Activated effector memory CD4-positive, alpha-beta T cell treated with Interleukin-2 at 50 U/mL for 16 hours (primary cell): ENCODE data around the gene UGT1A10.

Experiments used
- DNase-seq: peaks from one replicate; pipeline ENCODE4 v3.0.0-alpha.2; 2020

UGT1A10 gene

DNA sequence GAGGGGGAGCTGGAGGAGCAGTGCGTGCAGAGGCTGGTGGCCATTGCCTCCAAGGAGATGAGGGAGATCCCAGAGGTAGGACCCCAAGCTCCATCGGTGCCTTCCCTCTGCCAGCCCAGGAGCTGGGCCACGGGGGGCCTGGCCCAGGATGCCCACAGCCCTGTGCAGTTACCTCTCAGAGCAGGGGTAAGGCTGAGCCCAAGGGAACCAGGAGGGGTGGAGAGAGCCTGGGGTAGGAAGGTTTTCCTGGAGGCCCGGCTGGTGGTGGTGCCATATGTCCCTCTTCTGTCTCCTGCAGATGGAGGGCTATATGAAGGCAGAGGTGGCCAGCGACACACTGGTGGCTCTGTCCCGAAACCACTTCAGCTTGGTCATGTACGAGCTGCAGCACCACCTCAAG lies 153.3 kb downstream of the UGT1A10 start:
- DNase-seq: no peak

DNA sequence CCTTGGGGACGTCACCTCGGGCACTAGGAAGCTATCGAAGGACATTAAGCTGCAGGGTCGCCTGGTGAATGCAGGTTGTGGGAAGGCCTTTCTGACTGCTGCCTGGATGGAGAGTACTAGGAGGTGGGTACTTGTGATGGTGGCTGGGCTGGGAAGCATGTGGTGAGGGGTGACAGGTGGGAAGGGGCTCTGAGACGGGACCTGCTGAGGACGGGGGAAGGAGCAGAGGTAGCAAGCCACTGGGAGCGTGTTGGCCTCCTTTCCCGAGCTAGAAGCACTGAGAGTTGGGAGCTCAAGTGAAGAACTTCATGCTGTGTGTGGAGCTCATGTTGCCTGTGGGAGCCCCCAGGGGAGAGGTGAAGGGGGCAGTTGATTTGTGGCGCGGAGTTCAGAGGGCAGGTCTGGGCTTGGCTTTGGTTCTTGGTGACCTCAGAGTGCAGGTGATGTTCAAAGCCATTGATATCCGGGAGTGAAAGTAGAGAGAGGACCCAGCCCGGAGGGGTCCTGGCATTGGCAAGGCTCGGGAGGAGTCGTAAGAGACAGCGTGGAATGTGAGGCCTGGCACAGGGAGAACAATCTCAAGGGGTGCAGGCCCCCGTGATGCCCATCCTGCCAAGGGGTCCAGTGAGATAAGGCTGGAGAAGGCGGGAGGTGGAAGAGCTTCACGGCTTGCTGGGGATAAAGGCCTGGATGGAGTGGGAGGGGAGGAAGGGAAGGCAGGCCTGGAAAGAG lies 155.1 kb downstream of the UGT1A10 start:
- DNase-seq: no peak

DNA sequence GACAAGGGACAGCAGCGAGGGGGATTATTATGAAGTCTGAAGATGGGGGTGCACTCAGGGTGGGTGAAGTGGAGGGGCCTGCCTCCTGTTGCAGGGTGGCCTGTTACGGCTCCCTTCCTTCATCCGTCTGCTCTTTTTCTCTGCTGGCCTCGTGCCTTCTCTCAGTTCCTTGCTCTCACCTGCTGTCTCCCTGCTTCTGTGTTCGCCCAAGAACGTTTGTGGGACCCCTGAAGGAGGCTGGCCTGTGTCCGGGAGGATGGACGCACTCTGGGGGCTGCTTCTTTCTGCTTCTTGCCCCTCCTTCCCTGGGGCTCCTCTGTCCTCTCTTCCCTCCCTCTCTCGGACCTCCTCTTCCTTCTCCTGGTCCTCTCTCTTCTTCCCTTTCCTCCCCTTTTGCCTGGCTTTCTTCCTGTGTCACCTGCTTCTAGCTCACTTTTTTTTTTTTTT lies 155.7 kb downstream of the UGT1A10 start:
- no peak for DNase-seq

DNA sequence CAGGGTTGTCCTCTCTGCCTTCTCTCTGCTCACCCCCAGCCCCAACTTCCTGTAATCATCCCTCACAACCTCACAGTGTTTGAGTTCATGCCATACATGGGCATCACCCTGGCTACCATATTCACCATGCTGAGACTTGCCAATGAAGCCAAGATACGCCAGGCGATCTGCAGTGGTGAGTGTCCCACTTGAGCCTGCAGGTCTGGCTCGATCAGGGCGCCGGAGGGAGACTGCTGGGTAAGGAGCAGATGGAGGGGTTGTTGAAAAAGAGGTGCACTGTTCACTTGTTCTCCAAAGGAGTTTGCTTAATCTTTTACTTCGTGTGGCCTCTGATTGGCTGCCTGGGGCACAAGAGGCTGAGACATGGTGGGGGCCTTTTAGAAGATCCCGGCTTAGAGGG lies 156.5 kb downstream of the UGT1A10 start:
- DNase-seq: no peak

DNA sequence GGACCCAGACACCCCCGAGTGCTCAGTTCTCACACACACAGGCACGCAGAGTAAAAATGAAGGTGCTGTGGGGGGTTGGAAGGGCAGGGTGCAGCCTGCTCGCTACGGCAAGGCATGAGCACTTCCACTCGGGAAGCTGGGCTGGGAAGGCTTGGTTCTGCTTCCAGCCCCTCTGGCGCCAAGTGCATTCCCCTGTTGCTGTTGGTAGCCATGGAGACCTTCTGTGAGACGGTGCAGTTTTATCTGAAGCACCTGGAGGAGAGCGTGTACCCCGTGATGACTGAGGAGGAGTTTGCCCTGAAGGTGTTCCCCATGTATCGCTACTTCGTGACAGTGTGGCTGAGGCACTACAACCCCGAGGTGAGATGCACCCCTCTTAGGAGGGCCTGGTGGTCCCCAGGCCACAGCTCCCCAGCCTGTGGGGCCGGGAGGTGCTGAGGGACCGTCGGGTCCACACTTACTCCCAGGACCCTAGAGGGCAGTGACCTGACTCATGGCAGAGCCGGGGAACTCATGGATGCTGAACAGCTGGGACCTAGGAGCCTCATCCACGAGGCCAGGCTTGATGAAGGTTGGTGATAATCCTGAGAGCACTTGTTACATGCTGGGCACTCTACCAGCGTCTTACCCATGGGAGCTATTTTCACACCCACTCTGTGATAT lies 157.3 kb downstream of the UGT1A10 start:
- DNase-seq: no peak

DNA sequence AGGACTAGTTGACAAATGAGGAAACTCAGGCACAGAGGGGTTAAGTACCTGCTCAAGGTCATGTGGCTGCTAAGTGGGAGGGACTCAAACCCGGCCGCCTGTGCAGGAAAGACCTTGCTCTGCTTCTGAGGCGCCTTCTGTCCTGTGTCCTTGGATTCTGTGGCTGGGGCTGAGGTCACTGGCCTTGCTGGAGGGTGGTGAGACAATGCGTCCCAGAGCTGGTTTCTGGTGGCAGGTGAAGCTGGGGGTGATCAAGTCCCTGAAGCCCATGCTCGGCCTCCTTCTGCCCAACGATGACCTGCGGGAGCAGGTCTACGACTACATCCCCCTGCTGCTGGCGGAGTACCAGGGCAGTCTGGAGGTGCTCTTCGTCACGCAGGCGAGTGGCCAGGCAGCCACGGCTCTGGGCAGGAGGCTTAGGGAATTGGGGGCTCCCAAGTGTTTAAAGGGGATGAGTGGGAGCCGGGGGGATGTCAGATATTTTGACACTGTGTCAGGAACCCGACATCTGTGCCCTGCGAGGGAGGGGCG lies 157.9 kb downstream of the UGT1A10 start:
- DNase-seq: no peak

DNA sequence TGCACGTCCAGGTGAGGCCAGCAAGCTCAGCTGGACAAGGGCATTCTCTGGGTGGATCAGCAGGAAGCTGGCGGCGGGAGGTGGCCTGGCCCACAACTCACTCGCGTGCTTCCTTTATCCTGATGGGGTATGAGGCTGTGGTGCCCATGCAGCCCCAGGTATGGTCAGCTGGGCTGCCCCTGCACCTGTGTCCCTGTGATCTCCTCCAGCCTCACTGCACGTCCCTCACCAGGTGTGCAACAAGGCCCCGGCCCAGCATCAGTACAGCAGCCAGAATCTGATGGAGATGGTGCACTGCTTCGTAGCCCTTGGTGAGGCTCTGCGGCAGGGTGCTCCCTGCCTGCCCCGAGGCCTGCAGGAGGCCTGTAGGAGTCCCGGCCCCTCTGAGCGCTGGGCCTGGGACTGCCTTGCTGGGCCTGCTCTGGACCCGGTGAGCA lies 159.5 kb downstream of the UGT1A10 start:
- no peak for DNase-seq

DNA sequence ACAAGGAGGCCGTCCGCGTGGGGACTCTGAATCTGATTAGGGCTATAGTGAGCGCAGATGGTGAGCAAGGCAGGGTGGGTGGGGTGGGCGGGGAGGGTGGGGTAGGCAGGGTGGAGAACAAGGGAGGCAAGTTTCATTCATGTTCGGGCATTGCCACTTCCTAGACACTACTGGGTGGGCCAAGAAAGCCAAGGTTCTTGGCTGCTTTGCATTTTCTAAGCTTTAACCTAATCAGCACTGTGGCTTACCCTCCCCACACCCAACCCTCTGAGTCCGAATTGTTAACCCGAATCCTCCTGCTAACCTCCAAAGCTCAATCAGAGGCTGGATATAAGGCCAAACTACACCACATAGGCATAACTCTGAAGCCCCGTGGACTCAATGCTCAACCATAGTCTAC lies 160.0 kb downstream of the UGT1A10 start:
- no peak for DNase-seq

DNA sequence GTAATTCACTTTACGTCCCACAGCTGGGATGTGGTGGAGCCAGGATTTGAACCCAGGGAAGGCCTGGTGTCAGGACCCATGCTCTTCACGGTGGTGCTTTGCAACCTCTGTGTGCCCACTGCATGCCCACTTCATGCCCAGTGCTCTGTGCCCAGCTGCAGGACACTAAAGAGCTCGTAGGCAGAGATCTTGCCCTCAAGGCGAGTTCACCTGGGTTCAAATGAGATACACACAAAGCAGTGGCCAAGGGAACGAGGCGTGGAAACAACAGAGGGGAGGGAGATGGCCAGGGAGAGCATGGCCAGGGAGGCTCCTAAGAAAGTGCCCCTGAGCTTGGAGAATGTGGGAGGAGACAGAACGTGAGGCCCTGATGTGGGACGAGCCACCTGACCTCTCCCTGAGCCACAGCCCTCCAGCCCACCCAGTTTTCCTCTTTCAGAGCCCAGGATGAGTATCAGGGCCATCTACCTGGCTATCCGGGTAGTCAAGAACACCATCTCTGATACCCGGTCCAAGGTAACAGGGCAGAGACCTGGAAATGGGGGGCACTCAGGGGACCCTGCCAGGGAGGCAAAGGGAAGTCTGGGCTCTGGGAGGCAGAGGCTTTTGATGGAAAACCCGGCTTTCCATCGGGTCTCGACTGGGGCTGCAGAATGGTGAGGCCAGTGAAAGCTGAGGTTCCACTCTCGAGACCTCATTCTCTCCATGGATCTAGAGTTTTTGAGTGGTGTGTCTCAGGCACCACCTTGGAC lies 162.3 kb downstream of the UGT1A10 start:
- no peak for DNase-seq

DNA sequence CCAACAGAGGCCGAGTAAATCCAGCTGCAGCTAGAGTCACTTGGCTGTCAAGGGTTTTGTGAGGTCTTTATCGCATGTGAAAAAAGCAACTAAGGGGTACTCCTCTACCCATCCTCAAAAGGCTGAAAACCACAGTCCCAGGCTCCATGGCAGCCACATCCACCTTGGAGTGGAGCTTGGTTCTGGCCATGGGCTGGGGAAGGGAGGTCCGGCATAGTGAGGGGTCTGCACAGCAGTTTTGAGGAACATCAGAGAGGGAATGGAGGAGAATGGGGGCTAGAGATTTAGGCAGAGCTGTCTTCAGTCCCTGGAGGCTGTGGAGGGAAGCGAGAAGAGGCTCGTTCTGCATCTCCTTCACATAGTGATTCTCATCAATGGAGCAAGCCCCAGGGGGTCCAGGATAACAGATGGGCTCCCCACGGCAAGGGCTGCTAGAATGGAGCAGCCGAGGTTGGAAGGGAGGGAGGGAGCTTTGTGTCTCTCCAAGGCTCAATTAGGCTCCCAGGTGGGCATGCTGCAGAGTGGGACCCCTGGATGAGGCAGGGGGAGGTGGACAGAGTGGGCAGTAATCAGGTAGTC lies 162.9 kb downstream of the UGT1A10 start:
- DNase-seq: no peak

DNA sequence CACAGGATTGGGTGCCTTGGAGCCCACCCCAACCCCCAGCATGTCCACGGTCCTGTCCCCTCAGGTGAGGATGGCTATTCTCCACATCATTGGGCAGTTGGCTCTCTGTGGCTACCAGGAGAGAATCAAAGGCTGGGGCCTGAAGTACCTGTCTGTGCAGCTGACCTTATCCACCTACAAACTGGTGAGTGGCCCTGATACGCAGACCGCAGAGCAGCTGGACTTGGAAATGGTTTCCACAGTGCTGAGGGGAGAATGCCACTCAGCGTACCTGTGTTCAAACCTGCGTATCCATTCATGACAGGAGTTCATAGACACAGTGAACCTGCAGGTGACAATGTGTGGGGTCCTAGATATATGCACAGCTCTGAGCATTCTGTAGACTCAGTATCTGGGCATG lies 163.5 kb downstream of the UGT1A10 start:
- DNase-seq: no peak

DNA sequence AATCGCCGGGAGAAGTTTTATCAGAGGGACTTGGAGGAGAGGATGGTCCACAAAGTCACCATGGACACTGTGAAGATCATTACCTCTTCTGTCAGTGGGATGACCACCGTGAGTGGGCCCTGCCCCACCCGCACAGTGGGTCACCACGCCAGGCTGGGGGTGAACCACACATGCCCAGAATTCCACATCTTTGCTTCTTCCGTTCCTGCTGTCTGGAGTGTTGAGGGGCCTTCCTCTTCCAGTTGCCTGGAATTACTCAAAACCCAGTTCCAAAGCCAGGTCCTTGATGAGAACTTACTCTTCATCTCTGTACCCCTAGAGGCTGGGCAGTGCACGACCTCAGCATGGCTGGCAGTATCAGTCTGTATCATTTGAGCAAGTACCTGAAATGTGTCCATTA lies 164.0 kb downstream of the UGT1A10 start:
- DNase-seq: no peak

DNA sequence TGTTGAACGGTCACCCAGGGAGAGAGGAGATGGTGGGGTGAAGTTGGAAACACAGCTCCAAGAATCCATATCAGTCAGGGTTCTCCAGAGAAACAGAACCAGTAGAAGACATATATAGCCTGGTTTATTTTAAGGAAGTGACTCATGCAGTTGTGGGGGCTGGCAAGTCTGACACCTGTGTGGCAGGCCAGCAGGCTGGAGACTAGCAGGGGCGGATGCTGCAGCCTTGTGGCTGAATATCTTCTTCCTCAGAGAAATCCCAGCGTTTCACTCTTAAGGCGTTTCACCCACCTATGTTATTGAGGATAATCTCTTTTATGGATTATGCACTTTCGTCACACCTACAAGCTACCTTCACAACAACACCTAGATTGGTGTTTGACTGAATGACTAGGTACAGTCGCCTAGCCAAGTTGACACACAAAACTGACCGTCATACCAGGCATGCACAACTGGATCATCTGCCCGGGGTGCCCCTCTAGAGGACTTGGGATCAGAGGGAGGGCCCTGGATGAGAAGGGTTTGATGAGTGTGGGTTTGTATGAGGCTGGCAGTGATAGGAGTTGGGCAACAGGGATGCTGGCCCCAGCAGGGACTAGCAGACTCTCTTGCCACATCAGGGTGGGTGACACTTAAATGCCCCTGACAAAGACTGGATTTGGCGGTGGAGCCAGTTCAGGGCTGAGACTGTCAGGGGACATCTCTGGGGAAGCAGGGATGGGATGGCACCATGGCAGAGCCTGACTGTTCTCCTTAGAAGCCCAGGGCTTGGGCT lies 165.3 kb downstream of the UGT1A10 start:
- DNase-seq: no peak

DNA sequence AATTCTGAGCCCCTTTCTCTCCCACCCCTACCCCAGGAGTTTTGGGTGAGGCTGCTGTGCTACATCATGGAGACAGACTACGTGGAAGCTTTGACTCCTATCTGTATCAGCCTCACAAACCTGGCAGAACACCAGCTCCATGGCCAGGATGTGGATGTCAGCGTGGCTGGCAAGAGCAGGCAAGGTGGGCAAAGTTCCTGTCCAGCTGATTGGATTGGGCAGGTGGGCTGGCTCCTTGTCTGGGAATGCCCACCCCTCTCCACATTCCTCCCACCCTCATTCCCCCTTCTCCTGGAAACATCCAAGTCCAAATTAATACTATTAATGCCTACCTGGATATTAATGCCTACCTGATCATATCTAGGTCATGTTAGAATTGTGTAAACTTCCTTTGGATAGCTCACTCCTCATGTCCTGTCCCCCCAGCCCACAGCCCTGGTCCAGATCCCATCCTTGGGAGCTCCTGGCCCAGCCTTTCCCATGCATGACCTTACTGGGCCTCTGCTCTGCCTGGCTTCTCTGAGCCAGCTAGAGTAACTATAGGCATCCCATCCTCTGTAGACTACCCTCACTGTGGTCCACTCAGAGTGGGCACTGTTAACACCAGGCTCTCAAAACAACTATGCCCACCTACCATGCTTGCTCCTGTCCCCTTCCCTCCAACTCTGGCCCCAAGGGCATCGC lies 166.0 kb downstream of the UGT1A10 start:
- no peak for DNase-seq

DNA sequence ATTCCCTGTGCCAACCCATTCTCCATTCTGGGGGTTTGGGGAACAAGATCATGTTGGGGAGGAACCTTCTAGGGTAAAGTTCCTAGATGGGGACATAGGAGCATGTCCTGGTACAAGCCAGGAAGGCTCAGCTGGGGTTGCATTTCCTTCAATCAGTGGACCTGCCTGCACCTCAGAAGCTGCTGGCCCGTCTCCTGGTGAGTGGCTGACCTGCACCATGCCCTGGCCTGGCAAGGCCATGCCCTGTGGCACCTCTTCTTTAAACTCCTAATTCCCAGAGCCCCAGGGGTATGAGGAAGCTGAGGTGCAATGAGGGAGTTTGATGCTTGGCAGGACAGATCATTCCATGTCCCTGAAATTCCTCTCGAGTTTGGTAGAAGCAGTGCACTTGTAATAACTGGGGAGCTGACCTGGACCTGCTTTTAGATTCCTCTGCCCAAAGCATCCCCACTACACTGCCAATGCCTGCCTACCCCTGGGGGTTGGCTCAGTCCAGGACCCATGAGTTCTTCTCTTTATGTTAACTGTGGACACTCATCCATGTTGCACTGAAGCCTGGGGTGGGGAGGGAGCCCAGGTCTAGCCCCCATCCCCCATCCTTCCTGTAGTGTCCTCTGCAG lies 167.2 kb downstream of the UGT1A10 start:
- DNase-seq: no peak

DNA sequence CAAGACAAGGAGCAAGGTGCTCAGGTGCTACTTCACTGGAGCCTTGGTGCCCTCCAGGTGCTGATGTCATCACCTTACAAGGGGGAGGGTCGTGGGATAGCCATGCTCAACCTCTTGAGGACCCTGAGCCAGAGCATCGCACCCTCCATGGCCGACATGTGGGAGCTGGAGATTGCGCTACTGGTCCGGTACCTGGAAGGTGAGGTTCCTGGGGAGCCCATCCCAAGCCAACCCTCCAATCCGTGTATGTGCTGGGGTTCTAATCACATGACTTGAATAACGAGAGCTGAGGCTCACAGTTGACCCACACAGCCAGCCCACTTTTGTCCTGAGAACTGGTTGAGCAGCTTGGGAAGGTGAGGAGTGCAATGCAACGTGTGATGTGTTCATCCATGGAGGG lies 167.7 kb downstream of the UGT1A10 start:
- DNase-seq: no peak

DNA sequence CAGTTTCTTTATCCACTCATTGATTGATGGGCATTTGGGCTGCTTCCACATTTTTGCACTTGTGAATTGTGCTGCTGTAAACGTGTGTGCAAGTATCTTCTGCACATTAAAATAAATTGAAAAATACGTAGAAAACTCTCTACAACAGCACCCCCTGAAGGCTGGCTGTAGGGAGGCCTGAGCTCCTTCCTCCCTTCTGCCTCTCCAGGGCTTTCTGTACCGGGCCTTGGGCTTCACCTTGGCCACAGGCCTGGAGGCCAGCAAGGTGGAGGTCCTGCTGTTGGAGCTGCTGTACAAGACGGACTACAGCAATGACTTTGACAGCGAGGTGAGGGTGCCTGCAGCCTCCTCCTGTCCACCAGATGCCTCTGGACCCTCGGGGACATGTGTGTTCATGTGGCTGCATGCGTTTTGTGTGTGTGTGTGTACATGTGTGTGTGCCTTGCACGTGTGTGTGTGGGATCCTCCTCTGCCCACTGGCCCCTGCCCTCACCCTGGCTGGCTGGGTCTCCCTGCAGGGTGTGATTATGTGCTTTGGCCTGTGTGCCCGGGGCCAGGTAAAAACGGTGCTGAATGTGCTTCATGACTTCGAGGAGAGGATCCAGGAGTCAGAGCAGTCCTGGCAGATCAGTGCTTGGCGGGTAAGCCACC lies 171.1 kb downstream of the UGT1A10 start:
- no peak for DNase-seq

DNA sequence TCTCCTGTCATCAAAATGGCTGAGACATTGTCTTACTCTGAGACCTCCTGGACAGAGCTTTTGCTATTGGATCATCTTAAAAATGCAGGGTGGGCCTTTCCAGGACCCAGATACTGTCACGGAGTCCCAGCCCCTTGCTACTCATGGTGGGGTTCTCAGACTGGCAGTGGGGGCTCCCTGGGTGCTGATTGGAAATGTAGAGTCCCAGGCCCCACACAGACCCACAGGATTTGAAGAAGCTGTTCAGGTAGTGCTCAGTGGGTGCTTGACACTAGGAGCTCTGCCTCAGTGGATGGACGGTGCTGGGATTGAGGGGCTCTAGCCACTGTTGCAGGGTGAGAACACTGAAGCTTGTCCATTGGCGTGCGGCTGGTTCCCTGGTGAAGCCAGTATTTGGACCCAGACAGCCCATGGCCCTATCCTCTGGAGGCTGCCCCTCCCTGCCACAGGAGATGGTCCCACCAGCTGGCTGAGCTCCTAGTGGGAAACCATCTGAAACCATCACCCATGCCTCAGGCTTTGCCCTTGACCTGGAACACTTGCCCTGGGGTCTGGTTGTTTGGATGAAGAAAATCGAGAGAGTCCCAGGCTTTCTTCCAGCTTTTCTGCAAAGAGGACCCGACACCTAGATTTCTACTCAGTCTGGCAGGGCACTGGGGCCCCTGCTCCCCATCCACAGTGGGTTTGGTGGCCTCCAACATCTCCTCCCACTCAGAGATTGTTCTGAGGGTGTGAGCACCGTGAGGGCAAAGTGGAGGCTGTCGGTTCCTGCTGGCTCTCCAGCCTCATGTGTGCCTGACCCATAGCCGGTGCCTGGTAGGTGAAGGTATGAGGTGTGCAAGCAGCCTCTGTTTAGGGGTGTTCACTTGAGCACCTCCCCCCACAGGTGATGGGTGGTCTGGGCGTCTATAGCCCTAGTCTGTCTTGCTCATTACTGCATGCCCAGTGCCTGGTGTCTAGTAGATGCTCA lies 172.0 kb downstream of the UGT1A10 start:
- no peak for DNase-seq

DNA sequence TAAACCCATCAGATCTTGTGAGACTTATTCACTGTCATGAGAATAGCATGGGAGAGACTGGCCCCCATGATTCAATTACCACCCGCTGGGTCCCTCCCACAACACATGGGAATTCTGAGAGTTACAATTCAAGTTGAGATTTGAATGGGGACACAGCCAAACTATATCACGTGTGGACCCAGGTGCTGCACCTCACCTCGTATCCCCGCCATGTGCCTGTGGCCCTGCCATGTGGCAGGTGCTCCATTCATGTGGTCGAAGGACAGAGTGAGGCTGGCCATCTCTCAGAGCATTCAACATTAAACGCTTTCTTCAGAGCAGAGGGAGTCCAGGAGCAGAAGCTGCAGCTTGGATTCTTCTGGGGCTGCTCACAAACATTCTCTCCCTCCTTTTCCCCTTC lies 174.1 kb downstream of the UGT1A10 start:
- no peak for DNase-seq

DNA sequence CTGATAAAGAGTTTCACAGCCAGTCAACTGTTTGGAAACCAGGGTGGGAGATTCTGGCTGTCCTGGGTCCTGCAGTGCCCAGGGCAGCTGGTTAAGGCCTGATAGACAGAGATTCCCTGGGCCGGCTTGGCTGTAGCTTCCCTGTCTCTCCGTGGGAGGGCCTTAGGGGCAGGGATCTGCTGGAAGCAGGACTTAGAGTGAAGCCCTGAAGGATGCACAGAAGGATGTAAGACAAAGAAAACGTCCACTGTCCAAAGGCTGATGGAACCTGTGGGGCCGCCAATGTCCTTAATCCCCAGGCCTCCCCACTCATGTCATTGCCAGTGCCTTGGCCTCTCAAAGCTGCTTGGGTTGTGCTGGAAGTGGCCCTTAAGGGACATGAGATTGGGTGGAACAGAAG lies 174.8 kb downstream of the UGT1A10 start:
- DNase-seq: no peak
